ENCODE measurements around the gene MAML2.
"Not testable (repeated sequence)": the region's sequence is repeated elsewhere in the genome, so short reads cannot be mapped to it uniquely, and the experiment has no call there.

Gene MAML2

DNA sequence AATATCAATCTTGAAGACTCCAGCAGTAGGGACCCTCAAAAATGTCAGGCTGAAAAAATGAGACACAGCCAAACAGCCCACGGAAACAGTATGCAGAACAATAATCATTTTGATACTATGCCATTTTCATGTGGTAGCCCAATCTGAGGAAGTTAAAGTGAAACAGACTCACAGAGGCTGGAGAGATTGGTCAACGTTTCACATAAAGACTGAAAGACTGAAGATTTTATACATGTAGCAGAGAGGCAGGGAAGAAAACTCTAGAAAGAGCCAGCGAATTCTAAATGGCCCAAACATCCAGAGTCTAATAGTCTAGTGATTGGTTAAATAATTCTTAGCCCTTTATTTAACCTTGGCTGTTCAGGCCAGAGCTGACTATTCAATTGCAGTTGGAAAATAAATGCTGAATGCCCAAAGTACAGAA is 49.4 kb downstream of the MAML2 start:
- DNase-seq (ENCODE audit: low read depth in 2 of 2, low spot score in 1 of 2), result no peak

DNA sequence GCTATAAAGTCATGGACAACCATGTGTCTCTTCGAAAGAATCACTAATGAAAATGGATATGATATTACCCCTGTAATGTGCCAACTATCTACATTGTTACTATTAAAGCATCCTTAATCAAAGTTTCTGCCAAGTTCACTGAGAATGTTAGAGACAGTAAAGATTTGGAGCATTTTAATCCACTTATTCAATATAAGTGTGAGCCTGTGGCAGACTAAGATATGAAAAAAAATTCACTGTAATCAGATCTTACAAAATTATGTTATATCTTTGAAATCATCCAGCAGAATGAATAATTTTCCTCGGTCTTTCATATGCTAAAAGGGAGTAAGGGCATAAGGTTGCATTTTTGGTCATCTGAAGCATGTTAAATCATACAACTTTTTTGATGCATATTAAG is 49.9 kb downstream of the MAML2 start:
- DNase-seq (ENCODE audit: low read depth in 2 of 2, low spot score in 1 of 2), result no peak

- DNase-seq (ENCODE audit: low read depth in 2 of 2, low spot score in 1 of 2), result no peak
Measured at GRCh38 chr11:96292291-96293010, 50.5 kb downstream of the MAML2 start.

DNA sequence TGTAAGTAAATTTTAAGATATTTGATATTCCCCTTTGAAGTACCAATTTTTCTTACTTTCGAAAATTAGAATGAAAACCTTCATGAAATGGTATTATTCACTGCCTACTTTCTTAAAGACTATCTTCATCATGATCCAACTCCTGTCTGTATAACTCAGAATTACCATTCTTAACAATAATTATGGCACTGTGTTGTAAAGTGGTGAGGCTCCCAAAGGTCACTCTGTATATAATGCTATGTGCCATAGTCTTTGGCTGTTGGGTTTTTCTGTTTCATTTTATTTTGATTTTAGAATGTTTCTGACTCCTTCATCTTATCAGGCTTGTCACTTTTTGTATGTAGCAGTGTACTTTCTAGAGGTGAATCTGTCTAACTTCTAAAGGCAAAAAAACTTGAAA is 52.4 kb downstream of the MAML2 start:
- no peak for DNase-seq (ENCODE audit: low read depth in 2 of 2, low spot score in 1 of 2)

DNA sequence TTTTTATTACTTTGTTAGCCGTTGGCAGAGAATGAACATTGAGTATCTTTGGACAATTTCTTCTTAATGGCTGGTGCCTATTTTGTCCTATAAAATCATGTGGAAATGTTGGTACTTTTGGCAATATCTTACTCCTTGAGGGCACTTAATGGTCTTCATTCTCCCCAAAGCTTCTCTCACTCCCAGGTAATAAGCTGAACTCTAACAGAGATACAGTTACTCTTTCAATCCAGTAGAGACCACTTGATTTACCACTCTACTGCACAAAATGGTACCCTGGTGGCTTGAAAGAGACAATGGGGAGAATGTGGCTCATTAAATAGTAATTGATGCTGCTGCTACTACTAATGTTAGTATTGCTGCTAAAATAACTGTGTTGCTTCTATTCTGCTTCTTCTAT is 53.0 kb downstream of the MAML2 start:
- DNase-seq (ENCODE audit: low read depth in 2 of 2, low spot score in 1 of 2), result no peak

DNA sequence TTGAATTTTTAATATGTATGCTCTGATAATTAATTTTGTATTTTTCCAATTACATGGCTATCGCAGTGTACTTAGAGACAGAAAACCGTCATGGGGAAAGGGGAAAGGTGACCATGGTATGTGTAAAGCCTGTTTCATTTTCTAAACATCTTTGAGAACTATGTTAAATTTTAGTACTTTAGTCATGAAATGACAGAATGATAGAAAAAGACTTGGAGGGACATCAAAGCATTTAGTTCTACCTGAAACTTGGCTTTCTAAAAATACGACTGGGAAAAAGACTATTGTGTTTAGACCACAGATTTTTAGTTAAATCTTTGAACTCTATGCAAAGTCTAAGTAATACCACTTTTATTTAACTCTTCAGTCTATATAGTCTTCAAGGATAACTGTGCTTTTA is 54.1 kb downstream of the MAML2 start:
- DNase-seq (ENCODE audit: low read depth in 2 of 2, low spot score in 1 of 2), result no peak

GRCh38 chr11:96287822-96288439 is 55.1 kb downstream of the MAML2 start:
- DNase-seq (ENCODE audit: low read depth in 2 of 2, low spot score in 1 of 2), result no peak

DNA sequence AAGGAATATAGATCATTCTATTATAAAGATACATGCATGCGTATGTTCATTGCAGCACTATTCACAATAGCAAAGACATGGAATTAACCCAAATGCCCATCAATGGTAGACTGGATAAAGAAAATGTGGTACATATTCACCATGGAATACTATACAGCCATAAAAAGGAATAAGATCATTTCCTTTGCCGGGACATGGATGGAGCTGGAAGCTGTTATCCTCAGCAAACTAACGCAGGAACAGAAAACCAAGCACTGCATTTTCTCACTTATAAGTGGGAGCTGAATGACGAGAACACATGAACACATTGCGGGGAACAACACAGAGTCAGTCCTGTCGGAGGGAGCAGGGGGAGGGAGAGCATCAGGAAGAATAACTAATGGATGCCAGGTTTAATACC is 57.0 kb downstream of the MAML2 start:
- not testable (repeated sequence) for DNase-seq (ENCODE audit: low read depth in 2 of 2, low spot score in 1 of 2)

DNA sequence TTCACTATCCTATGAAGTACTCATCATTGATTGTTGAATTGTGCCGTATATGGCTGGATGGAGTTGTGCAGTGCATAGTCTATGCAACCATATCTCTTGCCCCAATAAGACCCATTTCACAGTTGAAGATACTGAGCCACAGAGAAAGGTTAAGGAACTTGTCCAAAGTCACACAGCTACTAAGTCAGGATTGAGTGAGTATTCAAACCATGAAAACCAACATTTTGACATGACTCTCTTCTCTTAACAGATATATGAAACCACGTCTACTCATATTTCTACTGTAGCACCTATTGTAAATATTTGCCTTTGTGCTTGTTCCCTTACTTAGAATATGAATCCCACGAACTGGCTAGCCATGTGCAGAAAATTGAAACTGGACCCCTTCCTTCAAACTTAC is 58.1 kb downstream of the MAML2 start:
- no peak for DNase-seq (ENCODE audit: low read depth in 2 of 2, low spot score in 1 of 2)

GRCh38 chr11:96284401-96284800 is 58.6 kb downstream of the MAML2 start:
- no peak for DNase-seq (ENCODE audit: low read depth in 2 of 2, low spot score in 1 of 2)

GRCh38 chr11:96282625-96283220 is 60.3 kb downstream of the MAML2 start:
- DNase-seq (ENCODE audit: low read depth in 2 of 2, low spot score in 1 of 2), result no peak

DNA sequence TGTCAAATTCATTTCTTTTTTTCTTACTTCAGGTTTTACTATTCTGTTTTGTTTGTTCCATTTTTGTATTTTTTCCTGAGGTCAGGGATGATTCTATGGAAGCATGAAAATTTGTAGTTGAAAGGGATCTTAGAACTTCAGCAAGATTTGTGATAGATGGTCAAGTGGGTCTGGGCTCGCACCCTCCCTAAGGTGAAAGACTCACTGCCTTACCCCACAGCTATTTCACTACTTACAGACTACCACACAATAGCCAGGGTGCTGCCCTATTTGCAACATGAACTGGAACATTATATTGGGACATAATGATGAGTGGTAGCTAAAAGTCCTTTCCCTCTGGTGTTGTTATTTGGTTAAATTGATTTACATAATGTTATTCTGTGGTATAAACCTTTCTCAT is 62.6 kb downstream of the MAML2 start:
- no peak for DNase-seq (ENCODE audit: low read depth in 2 of 2, low spot score in 1 of 2)

DNA sequence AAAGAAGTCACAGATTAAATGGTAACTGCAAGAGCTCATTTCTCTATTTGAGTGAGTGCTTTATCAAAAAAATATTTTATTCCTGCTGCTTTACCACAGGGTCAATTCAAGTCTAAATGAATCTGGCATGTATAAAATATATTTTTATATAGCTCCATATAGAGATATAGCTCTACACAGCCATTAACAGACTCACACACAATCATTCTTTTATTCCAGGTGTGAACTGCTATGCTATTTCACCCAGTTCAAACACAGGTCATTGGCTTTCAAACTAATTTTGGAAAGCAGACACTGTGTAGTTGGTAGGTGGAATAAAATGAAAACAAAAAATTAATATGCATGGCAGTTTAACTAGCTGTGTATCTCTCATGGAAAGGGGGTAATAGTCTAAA is 63.1 kb downstream of the MAML2 start:
- DNase-seq (ENCODE audit: low read depth in 2 of 2, low spot score in 1 of 2), result no peak

- DNase-seq (ENCODE audit: low read depth in 2 of 2, low spot score in 1 of 2), result no peak
Measured at GRCh38 chr11:96279018-96279895, 63.7 kb downstream of the MAML2 start.

- DNase-seq (ENCODE audit: low read depth in 2 of 2, low spot score in 1 of 2), result no peak
Measured at GRCh38 chr11:96278039-96278897, 64.7 kb downstream of the MAML2 start.

GRCh38 chr11:96277696-96278038 is 65.3 kb downstream of the MAML2 start:
- DNase-seq (ENCODE audit: low read depth in 2 of 2, low spot score in 1 of 2), result no peak

DNA sequence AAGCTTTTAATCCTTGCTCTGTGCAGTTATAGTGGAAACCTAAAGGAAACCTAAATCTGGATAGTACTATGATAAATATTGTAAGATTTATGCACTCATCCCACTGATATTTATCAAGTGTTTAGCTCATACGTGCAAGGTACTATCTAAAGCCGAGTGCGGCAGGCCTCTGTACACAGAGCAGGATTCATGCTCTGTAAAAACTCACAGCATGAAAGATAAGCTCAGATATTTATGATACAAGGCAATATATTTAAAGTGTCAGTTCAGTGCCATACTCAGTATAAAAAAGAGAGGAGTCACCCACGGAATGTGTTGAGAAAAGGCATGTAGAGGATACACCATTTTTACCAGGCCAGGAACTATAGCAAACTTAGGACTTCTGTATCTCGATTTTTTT is 66.2 kb downstream of the MAML2 start:
- no peak for DNase-seq (ENCODE audit: low read depth in 2 of 2, low spot score in 1 of 2)

DNA sequence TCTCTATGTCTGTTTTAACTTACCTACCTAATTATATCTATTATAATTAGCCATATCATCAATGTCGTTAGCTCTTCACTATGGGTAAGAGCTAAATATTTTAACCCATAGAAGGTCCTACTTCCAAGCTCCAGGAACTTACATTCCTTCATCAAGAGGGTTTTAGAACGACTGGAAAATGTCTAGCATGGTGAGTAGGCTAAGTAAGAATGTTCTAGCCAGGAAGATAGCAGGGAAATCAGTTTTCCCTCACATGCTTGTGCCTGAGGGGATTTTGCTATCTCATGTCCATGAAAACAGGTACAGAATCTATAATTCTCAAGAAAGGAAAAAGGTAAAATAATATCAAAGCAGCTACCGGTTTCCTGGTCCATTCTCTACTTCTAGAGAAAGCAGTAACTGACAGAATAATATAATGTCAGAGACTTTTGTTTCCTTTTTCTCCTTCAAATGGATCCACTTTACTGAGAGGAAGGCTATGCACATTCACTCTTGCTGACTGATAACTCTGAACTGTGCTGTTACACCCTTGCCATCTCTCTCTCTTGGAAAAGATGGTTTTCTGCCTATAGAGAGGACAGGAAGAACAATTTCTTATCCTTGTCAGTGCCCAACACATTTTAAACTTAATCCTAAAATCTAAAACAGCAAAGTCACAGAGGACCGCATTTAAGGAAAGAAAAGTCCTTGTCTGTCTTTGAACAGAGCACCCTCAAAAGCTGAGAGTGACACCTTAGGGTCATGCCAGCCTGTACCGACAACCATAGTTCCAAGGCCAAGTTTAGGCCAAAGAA is 67.0 kb downstream of the MAML2 start:
- no peak for DNase-seq (ENCODE audit: low read depth in 2 of 2, low spot score in 1 of 2)

GRCh38 chr11:96273507-96273906 is 69.5 kb downstream of the MAML2 start:
- DNase-seq (ENCODE audit: low read depth in 2 of 2, low spot score in 1 of 2), result no peak
